Adrenal gland (tissue), 12 donors: ENCODE results near the gene MUS81. TPM values are rescaled to one million over a fixed set of nuclear protein-coding genes. Genes with fewer than 3 reads are reported as not detected.

Experiments
- DNase-seq, 7 donors: peaks; one replicate each; pipeline ENCODE4 v3.0.0-alpha.2; 2019 to 2020
- H3K27ac ChIP-seq, 5 donors: fragments of 200-600 bp; sonication (generic) in 4 of 5; 1 replicate in 3 of 5; 2 replicates in 2 of 5; pipeline versions ENCODE4 v1.5.1 to v1.8.0; 2016 to 2020; ENCODE audit warnings: mild to moderate bottlenecking in 1 of 5
- H3K27me3 ChIP-seq: fragments of 200-600 bp; 2 replicates; pipeline ENCODE4 v1.8.0; 2021
- H3K36me3 ChIP-seq, 2 donors: fragments of 200-600 bp; replicated peaks in 1 of 2; 1 replicate in 1 of 2; 2 replicates in 1 of 2; pipeline versions ENCODE4 v1.5.1 to v1.8.0; 2018 to 2022
- H3K4me1 ChIP-seq, 2 donors: fragments of 200-600 bp; replicated peaks in 1 of 2; 1 replicate in 1 of 2; 2 replicates in 1 of 2; pipeline versions ENCODE4 v1.5.1 to v1.8.0; 2018 to 2021
- H3K4me3 ChIP-seq, 4 donors: fragments of 200-600 bp; sonication (generic) in 3 of 4; one replicate each; pipeline ENCODE4 v1.5.1; 2016 to 2018
- H3K9me3 ChIP-seq, 3 donors: fragments of 200-600 bp; sonication (generic) in 1 of 3; replicated peaks in 1 of 3; 1 replicate in 2 of 3; 2 replicates in 1 of 3; pipeline versions ENCODE4 v1.5.1 to v1.8.0; 2016 to 2021
- CTCF ChIP-seq, 6 experiments: fragments of 450-650 bp in 4 of 6; fragments of 200-600 bp in 2 of 6; sonication (generic) in 1 of 6; IDR thresholded peaks; 1 replicate in 5 of 6; 2 replicates in 1 of 6; pipeline versions ENCODE4 v1.5.1 to v1.8.0; 2016 to 2021; ENCODE audit warnings: antibody characterized with exemption in 6 of 6, mild to moderate bottlenecking in 2 of 6, moderate library complexity in 1 of 6
- POLR2A ChIP-seq, 2 donors: fragments of 450-650 bp; IDR thresholded peaks; one replicate each; pipeline ENCODE4 v1.6.1; 2017; ENCODE audit warnings: antibody characterized with exemption in 2 of 2, mild to moderate bottlenecking in 2 of 2, moderate library complexity in 1 of 2
- WGBS, 4 donors: extraction: QIAGEN DNeasy Blood & Tissue Kit in 2 of 4; methylation state at CpG; one replicate each; pipeline versions ENCODE4 v1.1.5 to v1.1.7; 2013 to 2017; 5-methylcytosine and 5-hydroxymethylcytosine counted together
- intact Hi-C, 2 donors: fragments of 100-400 bp; cut with DNase I; formaldehyde crosslinking; loops; one replicate each; pipeline versions ENCODE4 v1.14.1 to v1.15.0; 2022 to 2023
- polyA plus RNA-seq, 3 donors: library from polyadenylated mRNA; stranded (reverse); fragments of 200-250 nt in 2 of 3; fragments of 350-450 nt in 1 of 3; fragmentation: Illumina TruSeq in 1 of 3; extraction: RNeasy Lipid Tissue Mini Kit (QIAGEN cat#74804) in 1 of 3; gene quantifications; one replicate each; pipeline ENCODE4 v1.2.3, GENCODE V29; 2013 to 2014
- total RNA-seq, 9 donors: library from RNA; depleted of rRNA in 4 of 9; stranded (reverse); fragments of >200 nt in 4 of 9; fragments of 120-200 nt in 1 of 9; fragmentation: NEBNext Ultra II Directional in 1 of 9; extraction: Animal tissue kit (Norgen Biotek cat#: 25700) in 1 of 9; gene quantifications; one replicate each; pipeline versions ENCODE4 v1.1.0 to v1.2.4, GENCODE V29; 2013 to 2023
- donor health status: healthy with polysubstance abuse.
- donor health status: Bipolar disorder and iron deficiency.
- donor health status: DM: yes; HTN: yes; CAD: no.
- donor health status: DM: no; HTN: no; CAD: no.
- donor health status: DM: no; HTN: no; CAD: no.
- donor health status: DM: yes; HTN: yes; CAD: no.

MUS81 gene
- total and polyA plus RNA-seq, 12 donors: 16.1 to 147 (median 41.1) TPM

- intact Hi-C loops: no loop called here
- Histone ChIP-seq H3K4me1 (peaks cover 12 to 16% of the 10 kb centered on the region in 2 donors), H3K27ac (no peak overlapping the region), H3K36me3 (no peaks in the 10 kb centered on the region), H3K27me3 (no peaks in the 10 kb centered on the region), H3K9me3 (no peaks in the 10 kb centered on the region), H3K4me3 (no peak overlapping the region)
- WGBS, 4 donors: 15 to 41% (median 27%) methylated on average over 2 to 5 of the region's 5 CpGs
- TF ChIP-seq POLR2A (IDR thresholded peaks at IDR 0.05) (no peak), CTCF (IDR thresholded peaks at IDR 0.05) (no peak)
- no peak for DNase-seq
These were observed 42.8 kb downstream of the MUS81 start for GRCh38 chr11:65903068-65903481.

DNA sequence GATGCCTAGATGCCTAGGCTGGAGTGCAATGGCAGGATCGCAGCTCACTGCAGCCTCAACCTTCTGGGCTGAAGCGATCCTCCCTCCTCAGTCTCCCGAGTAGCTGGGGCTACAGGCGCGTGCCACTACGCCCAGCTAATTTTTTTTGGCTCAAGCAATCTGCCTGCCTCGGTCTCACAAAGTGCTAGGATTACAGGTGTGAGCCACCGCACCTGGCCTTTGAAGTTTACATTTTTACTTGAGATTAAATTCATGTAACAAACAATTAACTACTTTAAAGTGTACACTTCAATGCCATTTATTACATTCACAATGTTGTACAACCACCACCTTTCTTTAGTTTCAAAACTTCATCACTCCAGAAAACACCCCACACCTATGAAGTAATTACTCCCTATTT is 43.5 kb downstream of the MUS81 start:
- DNase-seq: no peak
- Histone ChIP-seq H3K4me1 (peaks cover 12 to 14% of the 10 kb centered on the region in 2 donors), H3K4me3 (no peak overlapping the region), H3K27me3 (no peaks in the 10 kb centered on the region), H3K36me3 (no peaks in the 10 kb centered on the region), H3K9me3 (no peaks in the 10 kb centered on the region), H3K27ac (no peak overlapping the region)
- intact Hi-C loops: no loop called here
- no peak for TF ChIP-seq POLR2A (IDR thresholded peaks at IDR 0.05)
- TF ChIP-seq CTCF (IDR thresholded peaks at IDR 0.05): no peak
- WGBS, 4 donors: 82 to 91% (median 86%) methylated on average over 8 of the region's 8 CpGs

DNA sequence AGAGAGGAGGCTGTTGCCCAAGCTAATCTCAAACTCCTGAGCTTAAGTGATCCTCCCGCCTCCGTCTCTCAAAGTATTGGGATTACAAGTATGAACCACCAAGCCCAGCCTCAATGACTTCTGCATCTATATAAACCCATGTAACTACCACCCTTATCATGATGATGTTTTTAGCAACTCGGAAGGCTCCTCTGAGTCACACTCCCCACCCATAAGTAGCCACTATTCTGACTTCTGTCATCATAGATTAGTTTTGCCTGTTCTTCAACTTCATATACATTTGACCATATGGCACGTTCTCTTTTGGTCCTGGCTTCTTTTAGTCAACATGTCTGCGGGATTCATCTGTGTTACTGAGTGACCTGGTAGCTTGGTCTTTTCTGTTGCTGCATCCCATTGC is 46.4 kb downstream of the MUS81 start:
- no peak for TF ChIP-seq POLR2A (IDR thresholded peaks at IDR 0.05)
- TF ChIP-seq CTCF (IDR thresholded peaks at IDR 0.05): no peak
- intact Hi-C loops: no loop called here

GRCh38 chr11:65907878-65908277 is 47.6 kb downstream of the MUS81 start:
- intact Hi-C loops: no loop called here
- Histone ChIP-seq H3K9me3 (no peaks in the 10 kb centered on the region), H3K36me3 (no peaks in the 10 kb centered on the region), H3K27me3 (no peaks in the 10 kb centered on the region), H3K27ac (no peak overlapping the region), H3K4me1 (peaks cover 0 to 7% of the 10 kb centered on the region in 2 donors), H3K4me3 (no peak overlapping the region)
- TF ChIP-seq CTCF (IDR thresholded peaks at IDR 0.05): no peak
- TF ChIP-seq POLR2A (IDR thresholded peaks at IDR 0.05): no peak
- 74 to 83% (median 76%) methylated on average over 4 to 6 of the region's 6 CpGs for WGBS, 4 donors
- no peak for DNase-seq

More for the DNA sequence above, 46.4 kb downstream of the MUS81 start:
- no peaks in the 10 kb centered on the region for H3K36me3 ChIP-seq
- H3K27ac ChIP-seq: no peak overlapping the region
- WGBS, 4 donors: 74 to 83% (median 83%) methylated on average over 5 of the region's 5 CpGs
- H3K9me3 ChIP-seq: no peaks in the 10 kb centered on the region
- H3K4me1 ChIP-seq: peaks cover 0 to 1% of the 10 kb centered on the region in 2 donors
- no peak for DNase-seq
- H3K27me3 ChIP-seq: no peaks in the 10 kb centered on the region
- no peak overlapping the region for H3K4me3 ChIP-seq
